Activated CD4-positive, alpha-beta memory T cell treated with anti-CD3 and anti-CD28 coated beads, Interleukin-2, amount 10 ng/mL, durations not matched to agents 7 days and 5 days (primary cell): Measurements from ENCODE around the gene CIZ1. TPM values are rescaled to one million over a fixed set of nuclear protein-coding genes. Genes with fewer than 3 reads are reported as not detected.
"Not testable (repeated sequence)": the region's sequence is repeated elsewhere in the genome, so short reads cannot be mapped to it uniquely, and the experiment has no call there.

ENCODE experiments used
- CTCF ChIA-PET: fragments of 350-600 bp; sonication (Branson Sonifier 250); formaldehyde crosslinking; loops from one replicate; lab custom pipeline; 2021; ENCODE audit warnings: antibody characterized with exemption, inconsistent platforms; lab: Charles Lee
- POLR2A ChIA-PET: fragments of 350-600 bp; sonication (Branson Sonifier 250); formaldehyde crosslinking; loops from one replicate; lab custom pipeline; 2021; ENCODE audit warnings: antibody characterized with exemption; lab: Charles Lee
- DNase-seq: peaks from one replicate; pipeline ENCODE4 v3.0.0-alpha.2; 2020
- H3K27ac Mint-ChIP-seq: one replicate; pipeline ENCODE4 v1.8.0; 2021; ENCODE audit warnings: mild to moderate bottlenecking, mixed read lengths
- H3K27me3 Mint-ChIP-seq: one replicate; pipeline ENCODE4 v1.8.0; 2021; ENCODE audit warnings: mixed read lengths
- H3K36me3 Mint-ChIP-seq: one replicate; pipeline ENCODE4 v1.8.0; 2021; ENCODE audit warnings: low read depth, mixed read lengths
- H3K4me1 Mint-ChIP-seq: one replicate; pipeline ENCODE4 v1.8.0; 2021; ENCODE audit warnings: mixed read lengths
- H3K4me3 Mint-ChIP-seq: one replicate; pipeline ENCODE4 v1.8.0; 2021; ENCODE audit warnings: mild to moderate bottlenecking, mixed read lengths
- H3K9me3 Mint-ChIP-seq: one replicate; pipeline ENCODE4 v1.8.0; 2021; ENCODE audit warnings: mixed read lengths
- total RNA-seq, 2 experiments: library from RNA; stranded (reverse); gene quantifications; one replicate each; pipeline ENCODE4 v1.2.3, GENCODE V29; 2021

Gene CIZ1
- total RNA-seq, 2 experiments from 2014 or later, result 112 to 116 TPM

DNA sequence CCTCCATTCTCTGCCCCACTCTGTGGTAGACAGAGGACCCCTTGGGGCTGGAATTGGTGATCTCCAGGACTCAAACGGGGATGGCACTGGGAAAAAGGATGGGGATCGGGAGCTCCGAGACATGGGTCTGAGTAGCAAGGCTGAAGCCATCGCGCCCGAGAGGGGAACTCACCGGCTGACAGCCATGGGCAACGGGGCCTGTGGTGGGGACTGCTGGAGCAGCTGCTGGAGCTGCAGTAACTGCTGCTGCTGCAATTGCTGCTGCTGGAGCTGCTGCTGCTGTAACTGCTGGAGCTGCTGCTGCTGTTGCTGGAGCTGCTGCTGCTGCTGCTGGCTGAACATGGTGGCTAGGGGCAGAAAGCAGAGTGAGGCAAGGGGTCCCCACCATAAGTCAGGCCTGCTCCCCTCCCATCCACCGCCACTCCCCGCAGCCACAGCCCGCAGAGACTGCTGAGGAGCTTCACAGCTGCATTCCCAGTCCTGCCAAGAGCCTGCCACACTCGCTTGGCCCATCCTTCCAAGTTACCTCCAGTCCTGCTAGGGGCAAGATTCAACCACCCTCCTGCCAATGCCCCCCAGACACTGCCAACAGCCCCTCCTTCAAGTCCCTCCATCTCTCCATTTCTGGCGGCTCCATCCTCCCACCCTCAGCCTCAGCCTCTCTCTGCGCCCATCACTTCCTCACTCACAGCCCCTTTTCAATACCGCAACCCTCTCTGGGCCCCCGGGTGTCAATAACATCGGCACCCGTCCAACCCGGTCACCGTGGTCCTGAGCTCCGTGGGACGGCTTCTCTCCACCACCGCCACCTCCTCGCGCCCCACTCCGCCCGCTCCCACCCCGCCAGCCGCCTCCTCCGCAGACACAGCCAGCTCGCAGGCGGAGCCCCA is 611 bp downstream of the CIZ1 start:
- Mint-ChIP-seq H3K27ac (peak overlapping the region; percentile 78), H3K36me3 (peaks cover 28% of the 10 kb centered on the region), H3K27me3 (no peaks in the 10 kb centered on the region), H3K4me3 (peak overlapping the region; percentile 92), H3K9me3 (no peaks in the 10 kb centered on the region), H3K4me1 (peaks cover 49% of the 10 kb centered on the region)
- peak; percentile 32 for DNase-seq
- POLR2A ChIA-PET, result interaction anchor here (0.8 to 2.6 kb wide), 11 partner anchors 13 to 180 kb away, joined by 3 to 20 read pairs (median 4); partner anchors contain the start of genes BBLN, GOLGA2, SWI5 and URM1
- CTCF ChIA-PET, result interaction anchor here (0.8 to 1.7 kb wide), 10 partner anchors 9 to 627 kb away, joined by 3 to 9 read pairs (median 4); partner anchors contain the start of gene SLC27A4

- DNase-seq, result no peak
- Mint-ChIP-seq H3K27me3 (no peaks in the 10 kb centered on the region), H3K4me1 (peaks cover 49% of the 10 kb centered on the region), H3K36me3 (peaks cover 32% of the 10 kb centered on the region), H3K27ac (peak overlapping the region; percentile 45), H3K9me3 (no peaks in the 10 kb centered on the region), H3K4me3 (peak overlapping the region; percentile 92)
- CTCF ChIA-PET, result interaction anchor here (0.8 to 1.7 kb wide), 8 partner anchors 10 to 249 kb away, joined by 3 to 9 read pairs (median 4); partner anchors contain the start of gene SLC27A4
- POLR2A ChIA-PET, result interaction anchor here (1.1 to 2.6 kb wide), 6 partner anchors 15 to 181 kb away, joined by 3 to 20 read pairs (median 7); partner anchors contain the start of genes BBLN, GOLGA2, SWI5 and URM1
These were observed 1.4 kb downstream of the CIZ1 start for GRCh38 chr9:128190013-128190412.

DNA sequence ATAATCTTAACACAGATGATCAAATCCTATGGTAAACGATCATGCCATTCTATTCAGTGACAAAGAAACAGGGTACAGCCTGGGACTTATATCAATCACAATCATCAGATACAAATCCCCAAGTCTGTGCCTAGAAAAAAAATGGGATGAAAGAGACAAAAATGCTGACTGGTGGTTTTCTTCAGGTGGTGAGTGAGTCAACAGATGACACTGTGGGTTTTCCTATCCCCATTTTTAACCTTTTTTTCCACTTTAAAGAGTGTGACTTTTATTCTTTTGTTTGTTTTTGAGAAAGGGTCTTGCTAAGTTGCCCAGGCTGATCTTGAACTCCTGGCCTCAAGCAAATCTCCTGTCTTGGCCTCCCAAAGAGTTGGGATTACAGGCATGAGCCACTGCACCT is 3.2 kb downstream of the CIZ1 start:
- no peaks in the 10 kb centered on the region for H3K27me3 Mint-ChIP-seq
- ChIA-PET CTCF (interaction anchor here (0.6 to 1.3 kb wide), 2 partner anchors 59 to 406 kb away, joined by 3 read pairs; no protein-coding TSS in a partner anchor), POLR2A (no interaction called here)
- no peak for DNase-seq
- H3K27ac Mint-ChIP-seq, result no peak overlapping the region
- H3K9me3 Mint-ChIP-seq, result no peaks in the 10 kb centered on the region
- H3K36me3 Mint-ChIP-seq, result peaks cover 36% of the 10 kb centered on the region
- peaks cover 45% of the 10 kb centered on the region for H3K4me1 Mint-ChIP-seq
- H3K4me3 Mint-ChIP-seq, result no peak overlapping the region

DNA sequence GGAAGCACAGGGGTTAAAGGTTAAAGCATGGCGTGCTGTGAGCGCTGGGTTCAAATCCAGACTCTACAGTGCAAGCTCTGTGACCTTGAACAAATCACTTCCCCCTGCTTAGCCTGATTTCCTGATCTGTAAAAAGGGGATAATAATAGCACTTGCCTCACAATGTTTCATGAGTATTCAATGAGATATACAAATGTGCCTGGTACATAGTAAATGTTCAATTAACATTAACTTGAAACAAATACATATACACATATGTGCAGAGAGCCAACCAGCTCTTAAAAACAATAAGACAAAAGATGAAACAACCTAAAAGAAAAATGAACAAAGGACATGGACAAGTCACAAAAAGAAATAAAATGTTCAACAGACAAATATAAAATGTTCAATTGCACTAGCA is 4.0 kb downstream of the CIZ1 start:
- Mint-ChIP-seq H3K4me1 (peaks cover 39% of the 10 kb centered on the region), H3K9me3 (no peaks in the 10 kb centered on the region), H3K27ac (peak overlapping the region; percentile 0), H3K36me3 (peaks cover 40% of the 10 kb centered on the region), H3K27me3 (no peaks in the 10 kb centered on the region), H3K4me3 (no peak overlapping the region)
- DNase-seq, result no peak
- ChIA-PET CTCF (interaction anchor here (0.9 to 1.3 kb wide), 2 partner anchors 30 to 58 kb away, joined by 3 to 4 read pairs; no protein-coding TSS in a partner anchor), POLR2A (no interaction called here)

- no peak for DNase-seq
- peaks cover 47% of the 10 kb centered on the region for H3K36me3 Mint-ChIP-seq
- ChIA-PET POLR2A (interaction anchor here (0.6 kb wide), 1 partner anchor 1852 kb away, joined by 4 read pairs; no protein-coding TSS in a partner anchor), CTCF (interaction anchor here (0.6 to 1.5 kb wide), 3 partner anchors 9 to 32 kb away, joined by 3 to 4 read pairs (median 4); no protein-coding TSS in a partner anchor)
- no peak overlapping the region for H3K4me3 Mint-ChIP-seq
- no peak overlapping the region for H3K27ac Mint-ChIP-seq
- no peaks in the 10 kb centered on the region for H3K27me3 Mint-ChIP-seq
- H3K9me3 Mint-ChIP-seq, result no peaks in the 10 kb centered on the region
- H3K4me1 Mint-ChIP-seq, result peaks cover 33% of the 10 kb centered on the region
These were observed 5.1 kb downstream of the CIZ1 start for GRCh38 chr9:128185979-128186965.

DNA sequence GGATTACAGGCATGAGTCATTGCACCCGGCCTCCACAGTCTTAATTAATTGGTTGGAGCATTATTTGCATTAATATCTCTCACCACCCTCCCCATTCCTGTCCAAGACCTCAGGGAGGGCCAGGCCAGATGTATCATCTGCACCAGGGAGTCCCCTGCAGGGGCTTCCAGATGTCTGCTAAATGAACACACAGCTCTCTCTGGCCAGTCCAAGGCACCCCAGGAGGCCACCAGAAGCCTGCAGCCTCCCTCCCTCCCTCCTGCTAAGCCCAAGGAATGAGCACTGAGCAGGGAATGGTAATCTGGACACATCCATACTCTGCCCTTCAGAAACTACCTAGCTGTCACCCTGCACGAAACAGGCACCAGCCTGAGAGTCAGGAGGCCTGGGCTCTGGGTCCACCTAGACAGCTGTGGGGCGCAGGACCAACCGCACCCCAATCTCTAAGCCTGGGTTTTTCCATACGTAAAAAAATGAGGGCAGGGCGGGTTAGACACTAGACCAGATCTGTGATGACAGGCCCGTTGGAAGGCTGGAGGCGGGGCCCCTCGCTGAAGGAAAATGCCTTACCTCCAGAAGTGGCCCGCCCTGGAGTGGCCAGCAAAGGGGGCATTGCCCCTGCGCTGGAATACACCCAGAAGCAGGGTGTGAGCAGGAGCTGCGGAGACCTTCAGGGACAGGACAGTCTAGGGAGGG is 8.3 kb downstream of the CIZ1 start:
- Mint-ChIP-seq H3K36me3 (peaks cover 57% of the 10 kb centered on the region), H3K4me1 (peaks cover 10% of the 10 kb centered on the region), H3K9me3 (peaks cover 4% of the 10 kb centered on the region), H3K27me3 (no peaks in the 10 kb centered on the region), H3K4me3 (no peak overlapping the region), H3K27ac (no peak overlapping the region)
- POLR2A ChIA-PET, result no interaction called here
- CTCF ChIA-PET, result interaction anchor here (0.6 to 1.4 kb wide), 4 partner anchors 9 to 118 kb away, joined by 3 to 5 read pairs (median 4); no protein-coding TSS in a partner anchor
- DNase-seq, result no peak

DNA sequence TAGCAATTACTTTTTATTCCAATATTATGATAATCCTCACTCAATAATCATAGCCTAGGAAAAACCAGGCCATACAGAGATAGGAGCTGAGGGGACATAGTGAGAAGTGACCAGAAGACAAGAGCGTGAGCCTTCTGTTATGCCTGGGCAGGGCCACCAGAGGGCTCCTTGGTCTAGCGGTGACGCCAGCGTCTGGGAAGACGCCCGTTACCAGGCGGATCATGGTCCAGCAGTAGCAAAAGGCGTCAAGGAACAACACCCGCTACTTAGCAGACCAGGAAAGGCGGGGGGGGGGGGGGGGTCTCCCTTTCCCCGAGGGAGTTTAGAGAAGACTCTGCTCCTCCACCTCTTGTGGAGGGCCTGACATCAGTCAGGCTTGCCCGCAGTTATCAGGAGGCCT is 9.9 kb downstream of the CIZ1 start:
- H3K27me3 Mint-ChIP-seq, POLR2A ChIA-PET, H3K4me1 Mint-ChIP-seq, H3K4me3 Mint-ChIP-seq, DNase-seq, CTCF ChIA-PET, H3K9me3 Mint-ChIP-seq, H3K27ac Mint-ChIP-seq: not testable (repeated sequence)
- peaks cover 60% of the 10 kb centered on the region for H3K36me3 Mint-ChIP-seq

DNA sequence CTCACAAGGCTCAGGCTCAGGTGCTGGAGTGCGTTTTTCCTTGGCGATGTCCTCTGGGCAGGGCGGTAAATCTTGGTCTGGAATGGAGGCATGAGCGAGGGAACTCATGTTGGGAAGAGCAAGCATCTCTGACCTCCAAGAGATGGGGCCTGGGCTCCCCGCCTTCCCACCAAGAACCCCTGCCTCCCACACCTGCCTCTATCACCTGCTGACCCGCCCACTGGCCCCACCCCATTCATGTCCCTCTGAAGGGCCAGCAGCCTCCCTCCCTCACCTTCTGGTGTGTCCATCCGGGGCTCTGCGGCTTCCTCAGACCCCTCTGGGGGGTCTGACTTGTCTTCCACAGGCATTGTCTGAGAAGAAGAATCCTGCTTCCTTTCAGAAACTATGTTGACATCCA is 10.9 kb downstream of the CIZ1 start:
- ChIA-PET CTCF (no interaction called here), POLR2A (no interaction called here)
- H3K27me3 Mint-ChIP-seq, result no peaks in the 10 kb centered on the region
- H3K27ac Mint-ChIP-seq, result no peak overlapping the region
- no peak for DNase-seq
- peaks cover 2% of the 10 kb centered on the region for H3K4me1 Mint-ChIP-seq
- H3K9me3 Mint-ChIP-seq, result peaks cover 4% of the 10 kb centered on the region
- H3K4me3 Mint-ChIP-seq, result no peak overlapping the region
- peaks cover 60% of the 10 kb centered on the region for H3K36me3 Mint-ChIP-seq

DNA sequence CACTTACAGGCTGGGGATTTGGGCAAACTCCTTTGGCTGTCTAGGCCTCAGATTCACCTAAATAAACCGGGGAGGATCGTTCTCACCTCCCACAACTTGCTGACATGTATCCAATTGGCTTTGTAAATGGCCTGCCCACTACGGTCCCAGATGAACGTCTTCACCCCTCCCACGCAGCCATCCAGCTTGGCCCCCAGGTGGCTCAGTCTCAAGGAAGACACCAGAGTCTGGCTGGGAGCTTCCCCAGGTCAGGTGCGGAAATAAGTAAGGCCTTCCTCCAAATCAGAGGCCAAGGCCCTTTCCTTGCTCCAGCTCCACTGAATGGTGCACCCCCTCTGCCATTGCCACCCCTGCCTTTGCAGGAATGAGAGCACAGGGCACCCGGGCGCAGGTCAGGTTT is 11.4 kb downstream of the CIZ1 start:
- peaks cover 62% of the 10 kb centered on the region for H3K36me3 Mint-ChIP-seq
- H3K27ac Mint-ChIP-seq, result no peak overlapping the region
- DNase-seq, result no peak
- ChIA-PET POLR2A (no interaction called here), CTCF (no interaction called here)
- H3K4me3 Mint-ChIP-seq, result no peak overlapping the region
- peaks cover 4% of the 10 kb centered on the region for H3K9me3 Mint-ChIP-seq
- H3K4me1 Mint-ChIP-seq, result peaks cover 2% of the 10 kb centered on the region
- H3K27me3 Mint-ChIP-seq, result no peaks in the 10 kb centered on the region

DNA sequence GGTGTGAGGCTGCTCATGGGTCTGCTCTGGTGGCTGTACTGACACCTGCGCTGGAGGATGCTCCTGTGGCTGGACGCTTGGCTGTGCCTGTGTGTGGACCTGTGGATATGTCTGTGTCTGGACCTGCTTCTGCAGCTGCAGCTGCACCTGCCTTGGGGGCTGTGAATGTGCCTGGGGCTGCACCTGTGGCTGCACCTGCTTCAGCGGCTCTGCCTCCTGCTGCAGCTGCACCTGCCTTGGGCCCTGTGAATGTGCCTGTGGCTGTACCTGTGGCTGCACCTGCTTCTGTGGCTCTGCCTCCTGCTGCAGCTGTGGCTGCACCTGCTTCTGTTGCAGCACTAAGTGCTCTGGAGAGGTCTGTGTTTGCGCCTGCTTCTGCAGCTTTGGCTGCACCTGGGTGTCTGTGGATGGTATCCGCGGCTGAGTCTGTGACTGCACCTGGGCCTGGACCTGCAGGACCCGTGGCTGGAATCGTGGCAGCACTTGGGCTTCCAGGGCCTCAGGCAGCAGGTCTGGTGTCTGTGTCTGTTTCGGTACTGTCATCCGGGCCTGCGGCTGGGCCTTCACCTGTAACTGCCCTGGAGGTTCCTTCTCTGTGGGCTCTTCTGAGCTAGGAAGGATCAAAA is 12.5 kb downstream of the CIZ1 start:
- Mint-ChIP-seq H3K27ac (no peak overlapping the region), H3K9me3 (peaks cover 4% of the 10 kb centered on the region), H3K36me3 (peaks cover 62% of the 10 kb centered on the region), H3K27me3 (no peaks in the 10 kb centered on the region), H3K4me1 (no peaks in the 10 kb centered on the region), H3K4me3 (no peak overlapping the region)
- ChIA-PET POLR2A (no interaction called here), CTCF (no interaction called here)
- DNase-seq, result no peak

GRCh38 chr9:128175726-128176125 is 15.6 kb downstream of the CIZ1 start:
- CTCF ChIA-PET, result no interaction called here
- Mint-ChIP-seq H3K27ac (no peak overlapping the region), H3K36me3 (peaks cover 51% of the 10 kb centered on the region), H3K9me3 (peaks cover 4% of the 10 kb centered on the region), H3K27me3 (no peaks in the 10 kb centered on the region), H3K4me3 (no peak overlapping the region), H3K4me1 (no peaks in the 10 kb centered on the region)
- POLR2A ChIA-PET, result interaction anchor here (0.8 to 2.0 kb wide), 2 partner anchors 15 to 167 kb away, joined by 3 to 9 read pairs; partner anchors contain the start of gene CIZ1
- no peak for DNase-seq
